ENCODE measurements around the gene TBX3.

The TBX3 gene

DNA sequence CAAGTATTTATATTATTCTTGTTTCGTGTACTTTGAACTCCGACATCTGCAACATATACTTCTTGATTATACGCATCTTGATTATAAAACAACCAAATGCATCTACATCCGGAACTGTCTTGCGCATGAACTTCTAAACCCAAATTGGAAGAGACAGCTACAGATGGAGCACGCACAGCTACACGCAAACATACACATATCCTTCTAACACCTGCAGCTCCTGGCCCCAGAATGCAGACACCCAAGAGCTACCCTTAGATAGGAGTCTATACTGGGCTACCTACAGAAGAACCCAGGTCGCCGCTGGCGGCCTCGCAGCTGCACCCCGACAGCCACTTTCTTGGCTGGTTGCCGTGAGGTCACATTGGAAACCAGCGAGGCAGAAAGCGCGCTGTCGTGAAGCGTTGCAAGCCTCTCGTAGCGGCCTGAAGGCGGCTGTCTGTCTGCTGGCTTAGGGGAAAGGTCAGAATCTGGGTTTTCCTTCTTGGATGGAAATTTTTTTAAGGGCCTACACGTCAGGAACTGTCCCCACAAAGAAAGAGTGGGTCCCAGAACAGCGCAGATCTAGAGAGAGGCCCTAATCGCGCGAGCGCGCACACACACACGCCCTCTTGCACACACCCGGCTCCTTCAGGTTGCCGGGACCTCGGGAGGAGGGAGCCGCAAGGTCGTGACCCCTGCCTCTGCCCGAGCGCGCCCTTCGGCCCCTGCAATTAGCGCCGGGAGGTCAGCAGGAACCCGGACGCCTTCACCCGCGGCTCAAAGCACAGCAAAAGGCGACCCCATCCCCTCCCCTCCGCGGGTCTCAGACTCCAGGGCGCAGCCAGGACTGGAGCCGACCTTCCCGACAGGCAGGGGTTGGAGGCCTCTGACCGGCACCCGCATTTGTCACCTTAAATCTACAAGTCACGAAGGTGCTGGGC lies 17.0 kb downstream of the TBX3 start:
- no peak for DNase-seq

DNA sequence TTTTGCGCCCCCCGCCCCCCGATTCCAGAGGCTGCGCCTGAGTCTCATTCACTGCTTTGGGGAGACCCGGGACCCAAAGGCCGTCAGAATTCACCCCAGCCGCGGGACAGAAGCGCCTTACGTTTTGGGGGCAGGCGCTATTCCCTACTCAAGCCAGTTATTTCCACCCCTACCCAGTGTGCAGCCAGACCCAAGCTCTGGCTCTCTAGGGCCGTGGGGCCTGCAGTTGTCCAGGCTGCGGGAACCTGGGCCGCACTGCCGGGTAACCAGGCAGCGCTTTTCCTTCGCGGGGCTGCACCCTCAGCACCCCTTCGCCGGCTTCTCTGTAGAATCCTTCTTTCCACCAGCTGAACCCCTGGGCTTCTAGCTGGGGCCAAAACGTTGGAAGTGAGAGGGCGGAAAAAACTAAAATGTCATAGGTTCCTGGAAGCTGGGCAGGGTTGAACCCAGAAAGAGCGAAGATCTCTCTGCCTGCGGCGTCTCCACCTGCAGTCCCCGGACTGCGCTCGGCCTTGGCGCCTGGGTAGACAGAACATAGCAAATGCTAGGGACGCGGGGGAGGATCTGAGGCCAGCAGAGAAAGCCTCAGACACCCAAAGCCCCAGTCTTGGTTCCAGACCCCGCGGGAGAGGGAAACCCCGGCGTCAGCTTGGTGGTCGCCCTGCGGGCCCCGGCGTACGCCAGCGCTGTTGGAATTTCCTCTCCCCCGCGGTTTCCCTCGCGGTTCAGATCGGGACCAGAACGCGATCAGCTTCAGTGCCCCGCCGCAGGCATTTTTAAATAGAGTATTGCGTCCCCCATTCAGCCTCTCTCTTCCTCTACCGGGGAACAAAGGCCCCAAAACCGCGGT lies 18.3 kb downstream of the TBX3 start:
- DNase-seq = no peak

DNA sequence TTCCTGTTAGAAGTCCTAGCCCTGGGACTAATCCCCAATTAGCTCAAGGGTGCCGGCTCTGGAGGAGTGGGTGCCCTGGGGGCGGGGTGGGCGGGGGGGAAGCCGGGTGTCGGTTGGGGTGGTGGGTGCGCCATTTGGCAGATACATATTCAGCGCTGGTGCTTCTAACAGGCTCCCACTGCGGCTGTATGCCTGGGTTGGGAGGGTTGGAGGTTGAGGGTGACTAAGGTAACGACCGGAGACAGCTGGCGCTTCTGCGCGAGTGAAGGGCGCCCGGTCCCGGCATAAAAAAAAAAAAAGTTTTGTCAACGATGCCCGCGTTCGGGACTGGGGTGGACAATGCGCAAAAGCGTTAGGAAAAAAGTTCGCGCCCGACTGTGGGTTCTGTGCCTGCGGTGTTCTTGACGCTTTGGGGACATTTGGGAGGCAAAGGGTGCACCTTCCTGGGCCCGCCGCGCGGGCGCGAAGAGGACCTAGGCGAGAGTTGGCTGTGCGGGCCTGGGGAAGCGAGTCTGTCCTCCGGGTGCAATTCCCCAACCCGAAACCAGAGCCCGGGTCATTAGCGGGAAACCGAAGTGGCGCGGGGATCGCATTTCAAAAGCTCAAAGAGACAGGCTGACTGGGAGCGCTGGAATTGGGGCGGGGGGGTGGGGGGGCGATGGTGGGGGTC lies 19.2 kb downstream of the TBX3 start:
- no peak for DNase-seq

GRCh38 chr12:114662512-114663177 lies 21.3 kb downstream of the TBX3 start:
- DNase-seq = peak; percentile 18

DNA sequence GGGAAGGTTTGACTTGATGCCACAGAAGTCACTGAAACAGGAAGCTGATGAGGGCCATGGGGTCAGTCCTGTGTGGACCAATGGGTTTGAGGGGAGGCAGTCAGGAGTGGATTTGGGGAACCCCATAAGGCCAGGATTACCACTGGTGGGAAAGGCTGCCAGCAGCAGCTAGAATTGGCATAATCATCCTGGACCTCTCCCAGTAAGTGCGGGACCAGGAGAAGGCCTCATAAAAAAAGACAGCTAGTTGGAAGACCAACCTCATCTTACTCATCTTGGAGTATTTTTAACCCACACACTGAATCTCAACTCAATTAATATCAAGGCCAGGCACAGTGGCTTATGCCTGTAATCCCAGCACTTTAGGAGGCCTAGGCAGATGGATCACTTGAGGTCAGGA lies 22.7 kb downstream of the TBX3 start:
- no peak for DNase-seq

DNA sequence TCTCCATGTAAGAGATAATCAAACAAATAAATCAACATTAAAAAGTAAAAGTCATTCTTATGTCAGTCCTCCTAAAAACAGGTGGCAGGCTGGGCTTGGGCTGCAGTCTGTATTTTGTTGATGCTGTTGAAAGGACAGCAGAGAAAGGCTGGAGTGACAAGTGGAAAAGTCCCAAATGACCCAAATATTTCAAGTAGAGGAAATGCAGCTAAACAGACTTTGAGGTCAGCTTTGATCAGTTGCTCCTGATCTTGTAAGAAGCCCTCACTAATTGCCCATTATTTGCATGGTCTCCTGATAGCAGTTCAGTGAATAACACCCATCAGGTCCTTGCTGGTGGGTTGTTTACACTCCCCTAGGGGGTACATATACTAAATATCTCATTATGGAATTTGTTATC lies 24.9 kb downstream of the TBX3 start:
- DNase-seq = no peak

GRCh38 chr12:114658002-114658441 lies 26.0 kb downstream of the TBX3 start:
- DNase-seq = no peak

GRCh38 chr12:114657597-114657920 lies 26.4 kb downstream of the TBX3 start:
- DNase-seq = no peak

- DNase-seq = no peak
These were observed 26.9 kb downstream of the TBX3 start for GRCh38 chr12:114656906-114657596.

- no peak for DNase-seq
These were observed 27.8 kb downstream of the TBX3 start for GRCh38 chr12:114655934-114656749.

DNA sequence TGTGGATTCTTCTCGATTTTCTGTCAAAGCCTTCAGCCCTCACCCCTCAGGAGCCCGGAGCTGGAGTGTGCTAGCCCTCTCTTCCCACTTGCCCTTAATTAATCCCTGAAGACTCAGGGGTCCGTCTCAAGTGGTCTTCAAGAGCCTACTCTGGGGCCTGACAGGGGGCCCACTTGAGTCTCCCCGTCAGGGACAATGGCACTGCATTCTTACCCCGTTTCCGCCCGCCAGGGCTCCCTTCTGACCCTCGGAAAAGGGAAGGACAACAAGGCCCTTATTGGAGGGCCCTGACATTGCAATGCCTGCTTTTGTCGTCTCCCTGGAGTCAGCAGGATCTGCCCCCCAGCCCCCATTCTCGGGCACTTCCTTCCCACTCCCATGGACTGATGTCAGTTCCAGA lies 34.4 kb downstream of the TBX3 start:
- DNase-seq = no peak

DNA sequence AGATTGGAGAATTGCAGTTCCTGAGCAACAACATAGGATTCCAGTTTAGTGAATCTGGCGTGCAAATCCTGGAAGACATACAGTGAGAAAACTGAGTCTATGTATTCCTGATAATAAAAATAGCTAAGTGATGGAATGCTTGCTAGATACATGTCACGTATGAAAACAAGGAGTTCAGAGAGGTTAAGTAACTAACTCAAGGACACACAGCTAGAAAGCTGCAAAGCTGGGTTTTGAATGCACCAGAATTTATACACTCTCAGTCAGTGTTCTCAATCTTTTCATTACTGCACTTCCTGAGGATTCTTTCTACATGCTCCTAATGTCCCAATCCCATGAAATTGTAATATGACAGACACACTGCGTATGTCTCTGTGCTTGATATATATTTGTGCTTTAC lies 35.3 kb downstream of the TBX3 start:
- no peak for DNase-seq

DNA sequence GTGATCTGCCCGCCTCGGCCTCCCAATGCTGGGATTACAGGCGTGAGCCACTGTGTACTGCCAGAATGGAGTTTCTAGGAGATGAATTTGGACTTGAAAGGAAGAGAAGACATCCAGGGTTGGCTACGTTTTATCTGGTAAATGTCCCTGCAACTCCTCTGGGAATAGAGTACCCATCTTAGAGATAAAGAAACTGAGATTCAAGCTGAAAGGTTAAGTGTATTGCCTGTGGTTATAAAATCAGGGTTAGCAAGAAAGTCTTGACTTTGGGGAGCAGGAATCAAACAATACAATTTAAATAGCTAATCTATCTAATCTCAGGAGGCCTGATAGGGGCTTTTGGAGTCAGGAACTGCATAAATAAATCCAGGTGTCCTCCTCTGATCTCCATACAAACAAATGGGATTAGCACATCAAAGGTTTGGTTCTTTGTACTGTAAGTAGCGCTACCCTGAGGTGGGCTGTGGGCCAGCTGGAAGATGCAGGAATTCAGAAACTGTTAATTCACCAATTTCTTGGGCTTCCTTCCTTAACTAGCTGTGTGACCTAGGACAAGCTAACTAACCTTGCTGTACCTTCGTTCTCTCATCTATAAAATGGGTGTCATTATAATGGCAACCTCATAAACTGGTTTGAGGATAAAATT lies 45.1 kb downstream of the TBX3 start:
- no peak for DNase-seq

- no peak for DNase-seq
These were observed 47.1 kb downstream of the TBX3 start for GRCh38 chr12:114636723-114637480.

GRCh38 chr12:114631242-114631641 lies 52.7 kb downstream of the TBX3 start:
- DNase-seq = no peak

GRCh38 chr12:114628199-114628598 lies 55.8 kb downstream of the TBX3 start:
- no peak for DNase-seq

DNA sequence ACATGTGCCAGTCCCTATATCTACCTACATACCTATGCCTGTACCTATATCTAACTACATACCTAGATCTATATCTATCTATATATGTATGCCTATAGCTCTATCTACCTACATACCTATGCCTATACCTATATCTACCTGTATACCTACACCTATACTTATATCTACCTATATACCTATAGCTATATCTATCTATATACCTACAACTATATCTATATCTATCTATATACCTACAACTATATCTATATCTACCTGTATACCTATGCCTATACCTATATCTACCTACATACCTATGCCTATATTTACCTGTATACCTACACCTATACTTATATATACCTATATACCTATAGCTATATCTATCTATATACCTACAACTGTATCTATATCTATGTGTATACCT lies 56.6 kb downstream of the TBX3 start:
- DNase-seq = no peak

DNA sequence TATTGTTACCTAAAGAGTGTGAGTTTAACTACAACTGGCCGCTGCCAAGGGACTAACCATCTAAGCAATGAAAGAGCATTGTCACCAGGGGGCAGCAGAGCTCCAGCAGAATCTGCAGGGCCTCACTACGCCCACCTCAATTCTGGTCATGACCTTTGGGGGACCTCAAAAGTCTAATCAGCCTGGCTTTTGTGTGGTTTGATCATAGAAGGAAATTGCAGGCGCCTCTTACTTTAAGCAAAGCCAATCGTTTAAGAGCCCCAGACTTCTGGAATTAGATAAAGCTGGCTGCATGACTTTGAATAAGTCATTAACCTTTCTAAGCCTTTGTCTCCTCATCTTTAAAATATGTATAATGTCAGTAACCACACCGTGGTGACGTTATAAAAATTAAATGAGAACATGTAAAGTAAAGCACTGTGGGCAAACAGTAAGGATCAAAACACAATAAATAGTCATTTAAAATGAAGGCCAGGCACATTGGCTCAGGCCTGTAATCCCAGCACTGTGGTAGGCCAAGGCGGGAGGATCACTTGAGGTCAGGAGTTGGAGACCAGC lies 58.6 kb downstream of the TBX3 start:
- no peak for DNase-seq

- DNase-seq = no peak
These were observed 60.2 kb downstream of the TBX3 start for GRCh38 chr12:114623737-114624136.

Measured in NCI-H1694 treated with DMSO at 0.1 percent for 48 hours (cell line).